Skeletal muscle tissue (tissue), 4 donors: ENCODE results near the gene CD109. TPM values are rescaled to one million over a fixed set of nuclear protein-coding genes. Genes with fewer than 3 reads are reported as not detected.
A peak's percentile ranks its signal among the peaks of the same experiment; 100 is the strongest.

Source experiments
- H3K27ac ChIP-seq: one replicate; pipeline ENCODE4 v1.7.0; 2013; ENCODE audit warnings: mild to moderate bottlenecking, low read depth, low read length, inconsistent platforms
- H3K27me3 ChIP-seq, 3 donors: one replicate each; pipeline ENCODE4 v1.7.0; 2013; ENCODE audit warnings: low read length in 3 of 3; ENCODE audit not compliant: control insufficient read depth in 3 of 3, insufficient read depth in 3 of 3
- H3K36me3 ChIP-seq, 3 donors: one replicate each; pipeline ENCODE4 v1.7.0; 2013; ENCODE audit warnings: low read length in 3 of 3; ENCODE audit not compliant: control insufficient read depth in 3 of 3, insufficient read depth in 3 of 3
- H3K4me1 ChIP-seq, 3 donors: one replicate each; pipeline ENCODE4 v1.7.0; 2013; ENCODE audit warnings: low read length in 3 of 3, mild to moderate bottlenecking in 3 of 3; ENCODE audit not compliant: control insufficient read depth in 3 of 3, insufficient read depth in 3 of 3
- H3K4me3 ChIP-seq, 3 donors: one replicate each; pipeline ENCODE4 v1.7.0; 2013; ENCODE audit warnings: low read length in 3 of 3
- H3K9ac ChIP-seq, 3 donors: one replicate each; pipeline ENCODE4 v1.7.0; 2013; ENCODE audit warnings: low read length in 3 of 3, mild to moderate bottlenecking in 3 of 3, moderate library complexity in 2 of 3, low read depth in 1 of 3
- H3K9me3 ChIP-seq, 3 donors: one replicate each; pipeline ENCODE4 v1.7.0; 2013; ENCODE audit warnings: low read length in 3 of 3; ENCODE audit not compliant: control insufficient read depth in 3 of 3
- total RNA-seq: library from RNA; depleted of rRNA; stranded (reverse); fragments of >200 nt; gene quantifications from one replicate; pipeline ENCODE4 v1.2.3, GENCODE V29; 2014
- donor health status: Osteomylitis.

Gene CD109
- 19.3 TPM for total RNA-seq

GRCh38 chr6:73695619-73696421 is at the start of gene CD109:
CD109 (plus strand) TSS chr6:73696203; CDS start chr6:73696216, 13 bp downstream.
- H3K27me3 ChIP-seq = peaks cover 0 to 2% (median 0%) of the 10 kb centered on the region in 3 donors
- peak within 1 kb of the TSS; percentile 51 for H3K27ac ChIP-seq
- H3K36me3 ChIP-seq = no peaks in the 10 kb centered on the region
- H3K9me3 ChIP-seq = no peaks in the 10 kb centered on the region
- H3K9ac ChIP-seq = peak within 1 kb of the TSS; percentile 65 to 76 (median 68)
- peaks cover 2 to 14% (median 9%) of the 10 kb centered on the region in 3 donors for H3K4me1 ChIP-seq
- H3K4me3 ChIP-seq = peak within 1 kb of the TSS; percentile 70 to 83 (median 71)

- no peaks in the 10 kb centered on the region for H3K27me3 ChIP-seq
- H3K27ac ChIP-seq = no peak overlapping the region
- H3K4me1 ChIP-seq = peaks cover 0 to 9% (median 3%) of the 10 kb centered on the region in 3 donors
- peaks cover 0 to 7% (median 2%) of the 10 kb centered on the region in 3 donors for H3K36me3 ChIP-seq
- H3K9me3 ChIP-seq = no peaks in the 10 kb centered on the region
- no peak overlapping the region for H3K4me3 ChIP-seq
- no peak overlapping the region for H3K9ac ChIP-seq
Measured at GRCh38 chr6:73648166-73648565, 47.8 kb upstream of the CD109 start.

- Histone ChIP-seq H3K36me3 (peaks cover 0 to 7% (median 2%) of the 10 kb centered on the region in 3 donors), H3K9me3 (no peaks in the 10 kb centered on the region), H3K27ac (no peak overlapping the region), H3K4me1 (peaks cover 0 to 11% (median 4%) of the 10 kb centered on the region in 3 donors), H3K27me3 (no peaks in the 10 kb centered on the region), H3K4me3 (no peak overlapping the region), H3K9ac (no peak overlapping the region)
Measured at GRCh38 chr6:73649783-73650182, 46.2 kb upstream of the CD109 start.

GRCh38 chr6:73652637-73653570 is 43.1 kb upstream of the CD109 start:
- Histone ChIP-seq H3K36me3 (peaks cover 0 to 7% (median 2%) of the 10 kb centered on the region in 3 donors), H3K9ac (peak overlapping the region; percentile 89 to 99 (median 97)), H3K4me3 (peak overlapping the region; percentile 81 to 98 (median 94)), H3K27ac (peak overlapping the region; percentile 99), H3K27me3 (no peaks in the 10 kb centered on the region), H3K4me1 (peaks cover 0 to 11% (median 7%) of the 10 kb centered on the region in 3 donors), H3K9me3 (no peaks in the 10 kb centered on the region)

- Histone ChIP-seq H3K36me3 (peaks cover 0 to 7% (median 2%) of the 10 kb centered on the region in 3 donors), H3K4me1 (peaks cover 0 to 11% (median 7%) of the 10 kb centered on the region in 3 donors), H3K27me3 (no peaks in the 10 kb centered on the region)
Measured at GRCh38 chr6:73653571-73654424, 42.2 kb upstream of the CD109 start, which contains the start of gene SLC17A5. SLC17A5 (minus strand) TSS chr6:73653992; CDS start chr6:73653886, 106 bp downstream.

GRCh38 chr6:73655341-73655917 is 40.6 kb upstream of the CD109 start:
- Histone ChIP-seq H3K9me3 (no peaks in the 10 kb centered on the region), H3K4me1 (peaks cover 0 to 11% (median 7%) of the 10 kb centered on the region in 3 donors), H3K27me3 (no peaks in the 10 kb centered on the region), H3K36me3 (no peaks in the 10 kb centered on the region), H3K9ac (no peak overlapping the region), H3K4me3 (no peak overlapping the region), H3K27ac (peak overlapping the region; percentile 99)

More at GRCh38 chr6:73653571-73654424, 42.2 kb upstream of the CD109 start, which contains the start of gene SLC17A5:
- H3K9me3 ChIP-seq = no peaks in the 10 kb centered on the region
- peak within 1 kb of the TSS; percentile 89 to 99 (median 97) for H3K9ac ChIP-seq
- H3K27ac ChIP-seq = peak within 1 kb of the TSS; percentile 99
- H3K4me3 ChIP-seq = peak within 1 kb of the TSS; percentile 81 to 98 (median 94)

- Histone ChIP-seq H3K4me1 (peaks cover 0 to 11% (median 7%) of the 10 kb centered on the region in 3 donors), H3K27ac (no peak overlapping the region), H3K9ac (no peak overlapping the region), H3K36me3 (no peaks in the 10 kb centered on the region), H3K27me3 (no peaks in the 10 kb centered on the region), H3K9me3 (no peaks in the 10 kb centered on the region), H3K4me3 (no peak overlapping the region)
Measured at GRCh38 chr6:73656531-73657145, 39.4 kb upstream of the CD109 start.

GRCh38 chr6:73657201-73657600 is 38.8 kb upstream of the CD109 start:
- H3K36me3 ChIP-seq = no peaks in the 10 kb centered on the region
- H3K9me3 ChIP-seq = no peaks in the 10 kb centered on the region
- H3K9ac ChIP-seq = no peak overlapping the region
- no peak overlapping the region for H3K27ac ChIP-seq
- H3K4me3 ChIP-seq = no peak overlapping the region
- no peaks in the 10 kb centered on the region for H3K27me3 ChIP-seq
- peaks cover 0 to 7% (median 7%) of the 10 kb centered on the region in 3 donors for H3K4me1 ChIP-seq
